ENCODE measurements around the gene PCBP1.
"Not testable (repeated sequence)": the region's sequence is repeated elsewhere in the genome, so short reads cannot be mapped to it uniquely, and the experiment has no call there.

PCBP1 gene

DNA sequence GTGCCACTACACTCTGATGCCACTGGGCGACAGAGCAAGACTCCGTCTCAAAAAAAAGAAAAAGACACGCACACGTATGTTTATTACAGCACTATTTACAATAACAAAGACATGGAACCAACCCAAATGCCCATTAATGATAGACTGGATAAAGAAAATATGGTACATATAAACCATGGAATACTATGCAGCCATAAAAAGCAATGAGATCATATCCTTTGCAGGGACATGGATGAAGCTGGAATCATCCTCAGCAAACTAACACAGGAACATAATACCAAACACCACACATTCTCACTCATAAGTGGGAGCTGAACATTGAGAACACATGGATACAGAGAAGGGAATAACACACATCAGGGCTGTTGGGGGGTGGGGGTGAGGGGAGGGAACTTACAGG lies 32.0 kb upstream of the PCBP1 start:
- not testable (repeated sequence) for H3K9me3 ChIP-seq (ENCODE audit: control insufficient read depth, low read length); H3K9ac ChIP-seq (ENCODE audit: low read length); DNase-seq; H3K79me1 ChIP-seq (replicated peaks; ENCODE audit: low read length, poor library complexity, severe bottlenecking); H3K23ac ChIP-seq (ENCODE audit: low read length in 2 of 2); H2AK5ac ChIP-seq (ENCODE audit: low read length, severe bottlenecking); H2BK5ac ChIP-seq (ENCODE audit: low read depth, low read length, poor library complexity, severe bottlenecking); H2BK120ac ChIP-seq (ENCODE audit: low read depth, low read length); H3K18ac ChIP-seq (ENCODE audit: low read depth in 1 of 2, low read length in 2 of 2); H3K27me3 ChIP-seq (ENCODE audit: control insufficient read depth in 1 of 2, insufficient read depth in 1 of 2, low read length in 2 of 2); H2BK15ac ChIP-seq (ENCODE audit: low read depth, poor library complexity, severe bottlenecking); H2AFZ ChIP-seq (ENCODE audit: low read depth, low read length); H3K4ac ChIP-seq (ENCODE audit: low read depth in 1 of 2, low read length in 2 of 2); H4K91ac ChIP-seq (ENCODE audit: low read length); H4K8ac ChIP-seq (ENCODE audit: low read length); H3K27ac ChIP-seq (ENCODE audit: low read length, poor library complexity, severe bottlenecking); H3K4me1 ChIP-seq (ENCODE audit: control insufficient read depth, insufficient read depth, low read depth, low read length); H3K14ac ChIP-seq (ENCODE audit: low read length in 2 of 2); H3K4me3 ChIP-seq (ENCODE audit: insufficient read depth in 1 of 2, low read depth in 1 of 2, low read length in 2 of 2); H2BK12ac ChIP-seq (ENCODE audit: low read length in 2 of 2); H3K4me2 ChIP-seq (ENCODE audit: low read length, poor library complexity, severe bottlenecking)
- no CpG with 5 or more reads among the region's 4 CpGs for WGBS
- H3K36me3 ChIP-seq (ENCODE audit: control insufficient read depth in 1 of 2, insufficient read depth in 2 of 2, low read depth in 1 of 2, low read length in 2 of 2) = peaks cover 26 to 76% of the 10 kb centered on the region in 2 experiments

DNA sequence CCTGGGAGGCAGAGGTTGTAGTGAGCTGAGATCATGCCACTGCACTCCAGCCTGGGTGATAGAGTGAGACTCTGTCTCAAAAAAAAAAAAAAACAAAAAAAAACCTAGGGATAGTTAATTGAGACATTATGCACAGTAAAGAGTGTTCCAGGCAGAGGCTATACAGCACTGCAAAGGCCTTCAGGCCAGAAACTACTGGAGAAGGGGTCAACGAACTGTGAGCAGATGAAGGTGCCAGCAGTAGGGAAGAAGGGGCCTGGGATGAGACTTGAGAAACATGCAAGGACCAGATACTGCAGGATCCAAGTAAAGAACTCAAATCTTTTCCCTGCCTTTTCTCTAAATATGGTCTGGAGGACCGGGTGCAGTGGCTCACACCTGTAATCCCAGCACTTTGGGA lies 26.0 kb upstream of the PCBP1 start:
- no peak overlapping the region for H3K18ac ChIP-seq (ENCODE audit: low read depth in 1 of 2, low read length in 2 of 2)
- DNase-seq = no peak
- no peaks in the 10 kb centered on the region for H3K4me1 ChIP-seq (ENCODE audit: control insufficient read depth, insufficient read depth, low read depth, low read length)
- no peak overlapping the region for H2BK12ac ChIP-seq (ENCODE audit: low read length in 2 of 2)
- H3K4me2 ChIP-seq (ENCODE audit: low read length, poor library complexity, severe bottlenecking) = no peak overlapping the region
- H4K91ac ChIP-seq (ENCODE audit: low read length) = no peak overlapping the region
- H2BK120ac ChIP-seq (ENCODE audit: low read depth, low read length) = no peak overlapping the region
- H3K23ac ChIP-seq (ENCODE audit: low read length in 2 of 2) = no peak overlapping the region
- H2BK15ac ChIP-seq (ENCODE audit: low read depth, poor library complexity, severe bottlenecking) = no peak overlapping the region
- H3K9ac ChIP-seq (ENCODE audit: low read length) = no peak overlapping the region
- no peak overlapping the region for H3K14ac ChIP-seq (ENCODE audit: low read length in 2 of 2)
- H3K9me3 ChIP-seq (ENCODE audit: control insufficient read depth, low read length) = no peaks in the 10 kb centered on the region
- peaks cover 39 to 67% of the 10 kb centered on the region in 2 experiments for H3K36me3 ChIP-seq (ENCODE audit: control insufficient read depth in 1 of 2, insufficient read depth in 2 of 2, low read depth in 1 of 2, low read length in 2 of 2)
- no peak overlapping the region for H3K4ac ChIP-seq (ENCODE audit: low read depth in 1 of 2, low read length in 2 of 2)
- no peak overlapping the region for H3K4me3 ChIP-seq (ENCODE audit: insufficient read depth in 1 of 2, low read depth in 1 of 2, low read length in 2 of 2)
- no peak overlapping the region for H3K27ac ChIP-seq (ENCODE audit: low read length, poor library complexity, severe bottlenecking)
- no peak overlapping the region for H2AK5ac ChIP-seq (ENCODE audit: low read length, severe bottlenecking)
- WGBS = 100% methylated on average over 2 of the region's 2 CpGs
- H3K27me3 ChIP-seq (ENCODE audit: control insufficient read depth in 1 of 2, insufficient read depth in 1 of 2, low read length in 2 of 2) = no peaks in the 10 kb centered on the region
- peaks cover 24% of the 10 kb centered on the region for H3K79me1 ChIP-seq (replicated peaks; ENCODE audit: low read length, poor library complexity, severe bottlenecking)
- no peak overlapping the region for H4K8ac ChIP-seq (ENCODE audit: low read length)
- no peak overlapping the region for H2AFZ ChIP-seq (ENCODE audit: low read depth, low read length)
- no peak overlapping the region for H2BK5ac ChIP-seq (ENCODE audit: low read depth, low read length, poor library complexity, severe bottlenecking)

DNA sequence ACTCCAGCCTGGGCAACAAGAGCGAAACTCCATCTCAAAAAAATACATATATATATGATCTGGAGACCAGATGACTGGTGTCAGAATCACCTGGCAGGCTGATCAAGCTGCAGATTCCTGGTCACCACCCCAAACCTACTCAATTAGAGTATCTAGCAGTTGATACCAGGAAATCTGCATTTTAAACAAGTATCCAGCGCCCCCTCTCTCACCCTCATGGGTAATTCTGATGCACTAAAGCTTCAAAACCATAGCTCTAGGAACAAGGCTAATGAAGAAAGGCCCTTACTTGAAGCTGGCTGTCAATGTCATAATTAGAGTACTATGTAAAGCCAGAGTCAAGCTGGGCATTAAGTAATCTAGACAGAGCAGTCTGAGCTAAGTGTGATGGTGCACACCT lies 25.0 kb upstream of the PCBP1 start:
- Histone ChIP-seq H2BK5ac (ENCODE audit: low read depth, low read length, poor library complexity, severe bottlenecking) (no peak overlapping the region), H4K91ac (ENCODE audit: low read length) (no peak overlapping the region), H3K9ac (ENCODE audit: low read length) (no peak overlapping the region), H3K79me1 (replicated peaks; ENCODE audit: low read length, poor library complexity, severe bottlenecking) (peaks cover 27% of the 10 kb centered on the region), H2AK5ac (ENCODE audit: low read length, severe bottlenecking) (no peak overlapping the region), H3K4me3 (ENCODE audit: insufficient read depth in 1 of 2, low read depth in 1 of 2, low read length in 2 of 2) (no peak overlapping the region), H2BK120ac (ENCODE audit: low read depth, low read length) (no peak overlapping the region), H3K9me3 (ENCODE audit: control insufficient read depth, low read length) (no peaks in the 10 kb centered on the region), H2BK15ac (ENCODE audit: low read depth, poor library complexity, severe bottlenecking) (no peak overlapping the region), H2BK12ac (ENCODE audit: low read length in 2 of 2) (no peak overlapping the region), H3K27me3 (ENCODE audit: control insufficient read depth in 1 of 2, insufficient read depth in 1 of 2, low read length in 2 of 2) (no peaks in the 10 kb centered on the region), H3K23ac (ENCODE audit: low read length in 2 of 2) (no peak overlapping the region), H3K18ac (ENCODE audit: low read depth in 1 of 2, low read length in 2 of 2) (no peak overlapping the region), H3K27ac (ENCODE audit: low read length, poor library complexity, severe bottlenecking) (no peak overlapping the region), H3K4me1 (ENCODE audit: control insufficient read depth, insufficient read depth, low read depth, low read length) (no peaks in the 10 kb centered on the region), H3K14ac (ENCODE audit: low read length in 2 of 2) (no peak overlapping the region), H3K4me2 (ENCODE audit: low read length, poor library complexity, severe bottlenecking) (no peak overlapping the region), H2AFZ (ENCODE audit: low read depth, low read length) (no peak overlapping the region), H3K4ac (ENCODE audit: low read depth in 1 of 2, low read length in 2 of 2) (no peak overlapping the region), H4K8ac (ENCODE audit: low read length) (no peak overlapping the region), H3K36me3 (ENCODE audit: control insufficient read depth in 1 of 2, insufficient read depth in 2 of 2, low read depth in 1 of 2, low read length in 2 of 2) (peaks cover 38 to 73% of the 10 kb centered on the region in 2 experiments)
- WGBS = 88% methylated on average over 2 of the region's 2 CpGs
- no peak for DNase-seq

DNA sequence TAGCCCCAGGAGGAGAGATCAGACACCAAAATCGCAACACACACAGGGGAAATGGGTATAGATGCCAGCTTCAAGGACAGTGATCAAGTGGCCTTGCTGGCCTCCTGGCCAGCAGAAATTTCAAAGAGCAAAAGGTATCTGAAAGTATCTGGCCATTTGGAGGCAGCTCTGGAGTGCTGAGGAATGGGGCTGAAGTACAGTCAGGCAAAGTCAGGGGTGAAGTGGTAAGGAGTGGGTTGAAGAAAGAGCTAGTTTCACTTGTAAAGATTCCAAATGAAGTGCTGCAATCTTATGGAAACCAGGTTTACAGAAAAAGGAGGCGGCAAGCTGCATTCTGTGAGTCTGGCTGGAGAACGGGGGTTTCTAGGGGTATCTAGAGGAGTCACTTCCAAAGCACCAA lies 19.2 kb upstream of the PCBP1 start:
- Histone ChIP-seq H3K36me3 (ENCODE audit: control insufficient read depth in 1 of 2, insufficient read depth in 2 of 2, low read depth in 1 of 2, low read length in 2 of 2) (peaks cover 18 to 51% of the 10 kb centered on the region in 2 experiments), H3K23ac (ENCODE audit: low read length in 2 of 2) (no peak overlapping the region), H3K9me3 (ENCODE audit: control insufficient read depth, low read length) (no peaks in the 10 kb centered on the region), H3K14ac (ENCODE audit: low read length in 2 of 2) (no peak overlapping the region), H2BK120ac (ENCODE audit: low read depth, low read length) (no peak overlapping the region), H4K8ac (ENCODE audit: low read length) (no peak overlapping the region), H2BK5ac (ENCODE audit: low read depth, low read length, poor library complexity, severe bottlenecking) (no peak overlapping the region), H3K18ac (ENCODE audit: low read depth in 1 of 2, low read length in 2 of 2) (no peak overlapping the region), H3K79me1 (replicated peaks; ENCODE audit: low read length, poor library complexity, severe bottlenecking) (peaks cover 24% of the 10 kb centered on the region), H2AK5ac (ENCODE audit: low read length, severe bottlenecking) (no peak overlapping the region), H3K9ac (ENCODE audit: low read length) (peak overlapping the region; percentile 25), H2BK15ac (ENCODE audit: low read depth, poor library complexity, severe bottlenecking) (no peak overlapping the region), H3K4me1 (ENCODE audit: control insufficient read depth, insufficient read depth, low read depth, low read length) (peaks cover 6% of the 10 kb centered on the region), H3K4me3 (ENCODE audit: insufficient read depth in 1 of 2, low read depth in 1 of 2, low read length in 2 of 2) (no peak overlapping the region), H3K27ac (ENCODE audit: low read length, poor library complexity, severe bottlenecking) (no peak overlapping the region), H3K4me2 (ENCODE audit: low read length, poor library complexity, severe bottlenecking) (no peak overlapping the region), H3K27me3 (ENCODE audit: control insufficient read depth in 1 of 2, insufficient read depth in 1 of 2, low read length in 2 of 2) (no peaks in the 10 kb centered on the region), H4K91ac (ENCODE audit: low read length) (no peak overlapping the region), H2BK12ac (ENCODE audit: low read length in 2 of 2) (no peak overlapping the region), H3K4ac (ENCODE audit: low read depth in 1 of 2, low read length in 2 of 2) (no peak overlapping the region), H2AFZ (ENCODE audit: low read depth, low read length) (no peak overlapping the region)
- 100% methylated on average over 3 of the region's 3 CpGs for WGBS
- no peak for DNase-seq

Data from mesenchymal stem cell (in vitro differentiated cells and primary cell).